NCI-H146 treated with DMSO at 0.1 percent for 48 hours (cell line): Measurements from ENCODE around the gene FBXO21.

Source experiments
- DNase-seq: peaks from one replicate; lab custom pipeline; 2025; ENCODE audit not compliant: unreplicated experiment; lab: John Stamatoyannopoulos, UW

FBXO21 gene

DNA sequence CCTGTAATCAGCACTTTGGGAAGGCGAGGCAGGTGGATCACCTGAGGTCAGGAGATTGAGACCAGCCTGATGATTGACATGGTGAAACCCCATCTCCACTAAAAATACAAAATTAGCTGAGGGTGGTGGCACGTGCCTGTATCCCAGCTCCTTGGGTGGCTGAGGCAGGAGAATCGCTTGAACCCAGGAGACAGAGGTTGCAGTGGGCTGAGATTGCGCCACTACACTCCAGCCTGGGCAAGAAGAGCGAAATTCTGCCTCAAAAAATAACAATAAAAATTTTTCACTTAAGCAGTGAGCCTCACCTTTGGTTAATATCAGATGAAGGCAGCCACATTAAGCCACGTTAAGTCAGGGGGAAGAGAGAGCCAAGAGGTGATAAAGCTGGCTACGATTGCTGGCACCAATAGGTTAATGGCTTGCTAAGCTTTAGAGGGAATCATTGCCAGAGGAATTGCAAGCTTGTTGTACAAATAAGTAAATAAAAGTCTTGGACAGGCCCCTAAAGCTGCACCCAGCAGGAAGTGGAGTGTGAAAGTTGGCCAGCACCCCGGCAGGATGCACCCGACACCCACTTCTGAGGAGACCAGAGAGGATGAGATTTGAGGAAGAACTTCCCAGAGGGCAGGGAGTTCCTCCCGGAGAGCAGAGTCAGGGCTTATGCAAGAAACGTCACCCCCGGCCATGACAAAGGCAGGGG lies 49.7 kb downstream of the FBXO21 start:
- DNase-seq, result no peak

DNA sequence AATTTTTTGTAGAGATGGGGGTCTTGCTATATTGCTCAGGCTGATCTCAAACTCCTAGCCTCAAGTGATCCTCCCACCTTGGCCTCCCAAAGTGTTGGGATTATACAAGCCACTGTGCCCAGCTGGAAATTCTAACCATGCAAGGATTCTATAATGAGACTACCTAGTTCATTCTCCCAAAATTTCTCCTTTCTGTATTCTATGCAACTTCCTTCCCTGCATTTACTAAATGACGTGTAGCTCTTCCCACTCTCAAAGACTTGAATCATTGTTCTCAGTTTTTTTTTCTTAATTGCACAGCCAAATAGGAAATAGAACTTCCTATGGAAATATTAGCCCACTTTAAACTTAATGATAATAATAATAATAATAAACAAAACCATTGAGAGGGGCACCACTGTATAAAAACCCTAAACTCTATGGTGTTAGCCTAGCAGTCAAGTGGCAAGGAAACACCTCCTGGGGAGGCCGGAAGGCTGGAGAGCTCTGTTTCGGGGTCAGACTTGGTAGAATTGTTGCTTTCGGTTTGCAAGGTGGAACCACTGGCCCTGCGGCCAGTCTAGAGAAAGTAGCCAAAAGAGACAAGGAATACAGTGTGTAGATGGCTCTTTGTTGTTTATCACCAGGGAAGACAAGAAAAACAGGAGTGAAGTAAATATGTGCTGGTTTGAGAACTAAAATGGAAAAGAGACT lies 51.1 kb downstream of the FBXO21 start:
- DNase-seq, result no peak

DNA sequence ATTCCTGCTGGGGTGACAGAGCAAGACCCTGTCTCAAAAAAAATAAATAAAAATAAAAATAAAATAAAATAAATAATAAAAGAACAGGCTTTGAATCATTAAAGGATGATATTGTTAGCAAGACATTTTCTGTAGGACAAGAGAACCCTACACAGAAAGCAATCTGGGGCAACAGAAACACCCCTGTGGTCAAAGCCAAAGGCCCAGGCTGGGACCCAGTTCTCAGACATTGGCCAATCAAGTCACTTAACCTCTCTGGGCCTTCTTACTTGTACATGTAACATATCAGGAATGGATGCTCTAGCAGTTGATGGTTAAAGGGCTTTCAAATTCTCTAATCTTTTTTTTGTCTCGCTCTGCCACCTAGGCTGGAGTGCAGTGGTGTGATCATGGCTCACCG lies 55.5 kb downstream of the FBXO21 start:
- DNase-seq, result no peak

DNA sequence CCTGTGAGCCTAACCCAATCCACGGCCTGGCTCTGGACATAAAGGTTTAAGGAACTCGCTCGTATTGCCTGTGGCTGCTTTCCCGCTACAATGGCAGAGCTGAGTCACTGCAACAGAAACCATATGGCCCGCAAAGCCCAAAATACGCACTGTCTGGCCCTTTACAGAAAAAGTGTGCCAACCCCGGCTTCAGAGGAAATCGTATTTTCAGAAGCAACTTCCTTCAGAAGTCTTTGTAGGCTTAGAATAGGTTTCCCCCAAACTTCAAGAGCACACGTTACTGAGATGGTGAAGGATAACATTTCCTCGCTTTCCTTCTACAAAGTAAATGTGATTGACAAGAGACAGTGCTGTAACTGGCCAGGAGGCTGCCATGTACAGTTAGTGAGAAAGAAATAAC lies 56.2 kb downstream of the FBXO21 start:
- no peak for DNase-seq

DNA sequence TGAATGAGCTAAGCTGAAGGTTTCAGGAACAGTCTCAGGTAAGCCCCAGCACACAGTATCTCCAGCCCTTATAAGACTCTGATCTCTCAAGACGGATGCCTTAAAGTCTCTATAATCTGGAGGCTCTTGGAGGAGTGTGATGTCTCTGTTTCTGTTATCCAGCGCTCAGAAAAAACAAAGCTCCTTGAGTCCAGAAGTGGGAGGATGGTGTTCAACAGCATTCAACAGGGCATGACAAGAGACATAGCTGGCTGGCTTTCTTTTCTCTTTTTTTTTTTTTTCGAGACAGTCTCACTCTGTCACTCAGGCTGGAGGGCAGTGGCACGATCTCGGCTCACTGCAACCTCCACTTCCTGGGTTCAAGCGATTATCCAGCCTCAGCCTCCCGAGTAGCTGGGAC lies 59.5 kb downstream of the FBXO21 start:
- no peak for DNase-seq

DNA sequence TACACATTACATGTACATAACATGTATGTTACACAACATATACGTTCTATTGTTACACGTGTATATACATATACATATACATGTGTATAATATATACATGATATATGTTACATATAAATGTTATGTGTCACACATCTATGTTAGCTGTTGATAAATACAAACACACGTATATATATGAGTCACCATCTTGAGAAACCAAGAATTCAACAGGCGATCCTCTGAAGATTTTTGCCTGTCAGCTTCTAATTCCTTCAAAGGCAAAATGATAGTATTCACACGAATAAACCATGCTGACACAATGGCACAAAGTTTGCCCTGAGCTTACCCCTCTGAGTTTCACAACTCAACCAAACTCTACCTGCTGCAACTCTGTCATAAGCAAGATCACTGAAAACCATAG lies 60.9 kb downstream of the FBXO21 start:
- DNase-seq, result no peak

DNA sequence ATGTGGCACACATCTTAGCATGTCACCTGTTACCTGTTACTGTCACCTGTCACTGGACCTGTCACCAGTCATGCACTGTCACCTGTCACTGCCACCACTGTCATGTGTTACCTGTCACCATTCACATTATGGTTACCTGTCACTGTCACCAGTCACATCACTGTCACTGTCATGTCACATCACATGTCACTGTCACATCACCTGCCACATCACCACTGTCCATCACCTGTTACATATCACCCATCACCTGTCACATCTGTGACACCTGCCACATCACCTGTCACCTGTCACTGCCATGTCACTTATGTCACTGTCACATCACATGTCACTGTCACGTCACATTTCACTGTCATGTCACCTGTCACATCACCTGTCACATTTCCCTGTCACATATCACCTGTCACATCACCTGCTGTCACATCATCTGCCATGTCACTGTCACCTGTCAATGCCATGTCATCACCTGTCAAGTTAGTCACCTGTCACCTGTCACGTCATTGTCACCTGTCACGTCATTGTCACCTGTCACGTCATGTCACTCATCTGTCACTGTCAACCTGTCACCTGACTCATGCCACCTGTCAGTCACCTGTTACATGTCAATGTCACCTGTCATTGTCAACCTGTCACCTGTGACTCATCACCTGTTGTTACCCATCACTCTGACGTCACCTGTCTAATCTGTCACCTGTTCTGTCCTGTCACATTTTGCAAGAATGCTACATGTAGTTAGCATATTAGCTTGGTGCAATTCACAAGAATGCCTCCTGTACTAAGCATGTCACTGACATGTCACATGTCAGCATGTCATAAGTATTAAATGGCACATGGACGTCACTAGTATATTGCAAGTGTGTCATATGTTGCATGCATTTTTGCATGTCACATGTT lies 62.1 kb downstream of the FBXO21 start:
- no peak for DNase-seq

DNA sequence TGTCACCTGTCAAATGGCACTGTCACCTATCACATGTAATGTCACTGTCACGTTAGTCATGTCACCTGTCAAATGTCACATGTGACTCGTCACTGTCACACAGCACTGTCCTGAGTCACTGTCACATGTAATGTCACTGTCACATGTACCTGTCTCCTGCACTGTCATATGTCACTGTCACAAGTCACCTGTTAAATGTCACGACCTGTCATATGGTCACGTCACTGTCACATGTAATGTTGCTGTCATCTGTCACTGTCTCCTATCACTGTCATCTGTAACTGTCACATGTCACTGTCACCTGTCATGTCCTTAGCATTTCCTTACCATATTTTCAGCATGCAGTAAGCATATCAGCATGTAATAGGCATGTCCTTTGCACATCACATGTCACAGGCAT lies 63.9 kb downstream of the FBXO21 start:
- DNase-seq, result no peak

DNA sequence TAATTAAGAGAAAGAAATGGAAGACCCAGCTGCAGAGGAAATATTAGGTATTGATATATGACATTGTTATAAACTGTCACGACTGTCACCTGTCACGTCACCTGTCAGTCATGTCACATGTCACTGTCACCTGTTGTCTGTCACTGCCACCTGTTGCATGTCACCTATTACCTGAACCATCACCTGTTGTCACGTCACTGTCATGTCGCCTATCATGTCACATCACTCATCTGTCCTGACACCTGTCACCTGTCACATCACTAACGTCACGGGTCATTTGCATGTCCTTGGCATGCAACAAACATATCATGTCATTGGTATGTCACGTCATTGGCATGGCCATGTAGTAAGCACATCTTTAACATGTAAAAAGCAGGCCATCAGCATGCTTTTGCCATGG lies 64.5 kb downstream of the FBXO21 start:
- DNase-seq, result no peak

DNA sequence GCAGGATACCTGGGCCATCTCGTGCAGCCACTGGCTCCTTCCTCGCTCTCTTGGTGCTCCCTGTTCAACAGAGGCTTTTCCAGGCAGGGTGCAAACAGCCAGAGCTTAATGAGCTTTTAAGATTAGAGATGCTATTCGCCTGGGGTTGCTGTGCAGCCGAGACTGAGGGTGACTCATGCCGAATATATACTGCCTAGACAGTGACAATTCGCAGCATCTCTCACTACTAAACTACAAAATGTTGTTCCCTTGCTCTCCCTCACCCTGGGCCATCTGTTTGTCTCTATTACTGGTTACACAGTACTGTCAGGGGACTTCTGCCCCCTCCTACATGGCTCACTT lies 65.0 kb downstream of the FBXO21 start:
- DNase-seq, result no peak

DNA sequence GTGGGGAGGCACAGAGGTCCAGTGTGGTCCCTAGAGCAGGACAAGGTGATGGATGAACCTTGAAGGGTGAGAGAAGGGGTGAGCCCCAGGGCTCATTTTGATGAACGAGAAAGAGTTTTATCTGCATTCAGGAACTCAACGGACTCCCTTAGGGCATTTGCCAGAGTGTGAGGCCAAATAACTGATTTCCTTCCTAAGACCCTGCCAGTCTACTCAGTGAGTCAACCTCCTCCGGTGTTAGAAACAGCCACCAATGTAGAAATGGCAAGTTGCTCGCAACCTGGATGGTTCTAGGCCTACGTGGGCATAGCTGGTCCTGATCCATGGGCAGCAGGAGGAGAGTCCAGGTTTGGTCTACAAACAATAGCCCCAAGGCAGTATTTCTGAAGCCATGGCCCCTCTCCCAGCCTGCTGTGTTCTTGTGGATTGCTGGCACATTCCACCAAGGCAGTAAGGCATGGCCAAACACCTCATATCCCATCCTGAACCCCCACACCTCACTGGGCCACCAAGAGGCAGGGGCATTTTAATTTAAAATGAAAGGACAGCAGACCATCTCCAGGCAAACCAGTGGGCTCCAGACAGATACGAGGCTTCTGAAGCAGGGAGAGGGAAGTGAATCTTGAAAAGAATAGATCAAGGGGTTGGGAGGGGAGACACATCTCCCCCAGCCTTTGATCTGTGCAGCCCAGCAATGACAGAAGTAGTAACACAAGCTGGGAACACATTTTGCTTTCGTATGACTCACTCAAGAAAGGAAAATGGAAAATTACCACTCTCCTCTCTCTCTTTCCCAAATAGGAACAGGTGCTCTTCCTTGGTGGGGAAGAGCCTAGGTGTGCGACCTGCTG lies 65.6 kb downstream of the FBXO21 start:
- no peak for DNase-seq

DNA sequence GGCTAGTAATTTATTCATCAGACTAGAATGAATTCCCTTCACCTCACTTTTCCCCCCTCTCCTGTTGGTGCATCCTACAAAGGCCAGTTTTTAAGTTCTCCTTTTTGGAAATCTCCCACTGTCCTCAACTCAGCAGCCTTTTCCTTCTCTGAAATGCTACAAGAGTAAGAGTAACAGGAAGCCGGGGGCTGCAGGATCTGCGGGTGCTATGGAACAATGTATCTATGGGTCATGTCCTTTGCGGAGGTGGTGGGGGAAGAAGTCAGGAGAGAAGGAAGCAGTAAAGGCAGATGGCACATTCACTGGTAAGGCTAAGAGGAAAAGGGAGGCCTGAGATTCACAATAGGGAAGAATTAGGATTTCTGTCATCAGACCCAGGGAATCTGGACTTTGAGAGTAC lies 68.8 kb downstream of the FBXO21 start:
- no peak for DNase-seq

DNA sequence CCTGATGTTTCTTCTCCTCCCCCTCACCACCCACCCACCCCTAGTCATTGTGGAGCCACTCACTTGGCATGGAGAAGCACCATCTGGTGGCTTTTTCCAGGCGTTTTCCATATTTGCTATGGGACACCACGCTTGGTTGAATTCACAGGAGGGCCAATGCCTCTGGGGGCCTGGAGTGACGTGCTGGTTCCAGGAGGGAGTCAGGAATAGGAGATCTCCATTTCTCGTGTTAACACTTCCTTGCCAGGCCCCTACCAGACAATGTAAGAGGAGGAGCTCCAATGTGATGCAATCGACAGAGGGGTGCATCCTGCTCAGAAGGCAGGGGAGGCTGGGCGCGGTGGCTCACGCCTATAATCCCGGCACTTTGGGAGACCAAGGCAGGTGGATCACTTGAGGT lies 69.5 kb downstream of the FBXO21 start:
- DNase-seq, result no peak

DNA sequence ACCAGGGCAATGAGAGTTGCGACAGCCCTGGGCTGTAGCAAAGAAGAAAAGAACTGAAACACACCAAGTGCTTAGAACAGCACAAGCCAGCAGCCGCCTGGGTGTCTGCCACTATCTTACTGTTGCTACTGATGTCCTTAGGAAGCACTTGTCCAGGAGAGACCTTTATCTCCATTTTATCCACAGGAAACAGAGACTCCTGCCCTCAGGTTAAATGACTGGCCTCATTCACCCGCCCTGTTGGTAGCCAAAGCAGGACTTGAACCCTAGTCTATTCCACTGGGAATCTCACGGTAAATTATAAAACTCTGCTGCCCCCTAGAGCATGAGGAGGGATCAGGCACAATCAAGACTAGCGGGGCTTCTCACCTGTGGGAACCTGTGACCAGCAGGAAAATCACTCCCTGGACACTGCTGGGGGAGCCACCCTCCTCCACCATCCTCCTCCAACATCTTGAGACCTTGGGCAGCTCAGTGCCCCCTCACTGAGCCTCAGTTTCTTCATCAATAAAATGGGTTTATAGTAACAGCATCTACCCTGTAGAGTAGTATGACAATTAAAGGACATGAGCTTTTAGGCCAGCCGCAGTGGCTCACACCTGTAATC lies 70.6 kb downstream of the FBXO21 start:
- DNase-seq, result peak; percentile 17

DNA sequence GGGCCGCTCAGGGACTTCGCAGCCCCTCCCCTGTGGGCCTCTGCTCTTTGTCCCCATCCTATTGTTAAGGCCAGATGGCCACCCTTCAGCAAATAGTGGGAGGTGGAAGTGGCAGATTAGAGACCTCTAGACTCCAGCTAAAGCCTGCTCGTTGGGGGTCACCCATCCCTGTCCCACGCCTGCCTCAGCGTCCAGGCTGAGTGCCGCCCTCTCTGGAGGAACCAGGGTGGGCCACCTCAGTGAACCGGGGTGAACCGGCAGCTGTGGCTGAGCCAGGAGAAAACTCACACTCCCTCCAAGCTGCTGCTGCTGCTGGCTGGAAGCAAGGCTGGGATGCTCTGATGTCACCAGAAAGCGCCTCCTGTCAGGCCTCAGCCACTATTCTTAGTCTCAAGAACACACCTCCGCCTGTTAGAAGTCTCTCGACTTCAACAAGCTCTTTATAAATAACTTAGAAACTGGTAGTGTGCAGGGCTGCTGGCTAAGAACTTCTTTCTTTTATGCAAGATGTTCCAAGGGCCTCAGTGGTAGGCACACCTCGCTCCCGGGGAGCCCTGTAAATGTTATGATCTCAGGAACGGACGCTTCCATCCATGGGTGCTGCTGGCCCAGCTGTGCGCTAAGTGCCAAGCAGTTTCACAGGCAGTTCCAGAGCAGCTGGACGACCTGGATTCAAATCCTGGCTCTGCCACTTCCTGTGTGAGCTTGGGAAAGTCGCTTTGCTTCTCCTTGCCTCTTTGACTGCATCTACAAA lies 71.3 kb downstream of the FBXO21 start:
- peak; percentile 13 for DNase-seq

DNA sequence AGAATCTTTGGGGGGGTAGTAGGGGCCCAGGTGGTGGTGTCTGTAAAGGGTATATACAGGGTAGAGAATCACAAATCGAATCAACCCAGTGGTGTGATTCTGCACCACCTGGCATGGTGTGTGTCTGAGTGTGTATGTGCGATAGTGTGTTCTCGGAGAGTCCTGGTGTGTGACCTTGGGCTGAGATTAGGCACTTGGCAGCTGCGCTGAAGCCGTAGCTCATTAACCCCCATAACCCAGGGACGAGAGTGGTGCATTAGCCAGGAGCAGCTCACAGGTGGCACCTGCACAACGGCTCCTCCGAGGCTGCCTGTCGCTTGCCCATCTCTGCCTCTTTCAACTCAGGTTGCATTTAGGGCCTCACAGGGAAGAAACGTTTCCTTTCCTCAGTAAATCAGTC lies 75.5 kb downstream of the FBXO21 start:
- DNase-seq, result no peak

DNA sequence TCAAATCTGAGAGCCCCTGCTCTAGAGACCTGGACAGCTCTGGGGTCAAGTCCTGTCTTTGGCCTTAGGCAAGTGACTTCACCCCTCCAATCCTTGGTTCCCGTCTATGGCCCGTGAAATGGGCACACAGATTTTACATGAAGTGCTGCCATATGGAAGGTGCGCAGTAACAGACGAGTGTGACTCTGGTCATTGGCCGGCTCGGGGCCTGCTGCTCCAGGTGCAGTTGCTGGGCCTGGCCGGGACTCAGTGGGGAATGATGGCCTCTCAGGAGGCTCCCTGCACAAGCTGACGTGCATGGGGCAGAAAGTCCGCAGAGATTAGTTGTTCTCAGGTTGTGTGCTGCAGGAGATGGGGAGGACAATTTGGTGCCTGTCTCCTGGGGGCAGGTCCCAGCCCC lies 77.0 kb downstream of the FBXO21 start:
- no peak for DNase-seq

DNA sequence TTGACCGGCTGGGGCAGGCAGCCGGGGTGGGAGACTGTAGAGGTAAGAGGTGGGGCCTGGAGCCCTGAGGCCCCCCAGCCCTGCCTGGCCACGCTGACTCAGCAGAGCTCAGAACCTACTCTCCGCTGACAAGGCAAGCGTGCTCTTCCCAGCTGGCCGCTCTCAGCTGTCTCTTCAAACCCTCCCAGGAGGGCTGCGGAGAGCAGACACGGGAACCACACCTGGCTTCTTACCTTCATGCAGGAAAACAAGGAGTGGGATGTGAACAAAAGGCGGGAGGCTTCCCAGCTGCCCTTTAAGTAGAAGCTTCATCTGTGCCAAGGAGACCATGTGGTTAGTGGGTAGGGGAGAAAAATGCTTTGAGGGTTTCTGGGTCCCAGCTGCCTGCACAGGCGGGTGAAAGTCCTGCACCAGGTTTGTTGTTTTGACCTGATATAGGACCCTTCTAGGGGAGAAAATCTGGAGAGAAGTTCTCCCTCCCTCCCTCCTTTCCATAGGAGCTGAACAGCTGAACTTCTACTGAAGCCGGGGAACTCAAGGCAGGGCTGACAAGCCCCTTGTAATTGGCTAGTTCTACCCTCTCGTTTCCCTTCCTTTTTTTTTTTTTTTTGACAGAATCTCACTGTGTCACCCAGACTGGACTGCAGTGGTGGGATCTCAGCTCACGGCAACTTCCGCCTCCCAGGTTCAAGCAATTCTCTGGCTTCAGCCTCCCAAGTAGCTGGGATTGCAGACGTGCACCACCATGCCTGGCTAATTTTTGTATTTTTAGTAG lies 78.3 kb downstream of the FBXO21 start:
- DNase-seq, result peak; percentile 49

DNA sequence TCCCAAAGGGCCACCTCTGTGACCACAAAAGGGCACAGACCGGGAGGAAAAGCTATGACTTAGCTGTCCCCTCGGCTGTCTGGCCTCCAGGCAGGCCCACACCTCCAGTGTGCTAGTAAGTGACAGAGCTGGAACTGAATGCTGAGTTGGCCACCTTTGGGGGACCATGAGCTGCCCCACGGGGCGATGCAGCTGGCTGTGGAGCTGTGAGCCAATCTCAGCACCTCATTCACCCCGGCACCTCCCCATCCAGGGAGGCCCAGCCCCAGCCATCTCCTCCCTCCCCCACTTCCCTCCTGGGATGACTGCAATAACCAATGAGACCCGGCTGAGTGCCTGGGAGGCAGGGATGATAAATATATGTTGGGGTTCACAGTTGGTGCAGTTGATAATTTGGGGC lies 78.9 kb downstream of the FBXO21 start:
- no peak for DNase-seq
